GM12878 (cell line): ENCODE results near the gene SCARF1. TPM values are rescaled to one million over a fixed set of nuclear protein-coding genes. Genes with fewer than 3 reads are reported as not detected.

ENCODE experiments used
- ATF3 ChIP-seq: IDR thresholded peaks from 2 replicates; pipeline ENCODE4 v1.6.1; 2011; ENCODE audit warnings: low read depth, mild to moderate bottlenecking, low read length, moderate library complexity, borderline replicate concordance; ENCODE audit errors: extremely low read depth
- CUX1 ChIP-seq: IDR thresholded peaks from 2 replicates; pipeline ENCODE4 v1.6.1; 2012; ENCODE audit warnings: improper control_type of control experiment, low read depth, low read length; ENCODE audit not compliant: insufficient replicate concordance
- ETV6 ChIP-seq, 2 experiments: fragments of 450-650 bp in 1 of 2; IDR thresholded peaks in 1 of 2; conservative IDR thresholded peaks in 1 of 2; 2 replicates each; pipeline ENCODE4 v1.6.1; 2014; ENCODE audit warnings: antibody characterized with exemption in 1 of 2, borderline replicate concordance in 1 of 2, low read depth in 1 of 2, mild to moderate bottlenecking in 1 of 2, moderate library complexity in 1 of 2
- HCFC1 ChIP-seq: fragments of 150-350 bp; IDR thresholded peaks from 2 replicates; pipeline ENCODE4 v1.6.1; 2014; ENCODE audit warnings: low read length
- HDAC2 ChIP-seq: fragments of 200-600 bp; sonication (generic); IDR thresholded peaks from 2 replicates; pipeline ENCODE4 v1.6.1; 2017
- HDAC6 ChIP-seq: fragments of 200-600 bp; sonication (generic); IDR thresholded peaks from one replicate; pipeline ENCODE4 v1.8.0; 2017; ENCODE audit warnings: antibody characterized with exemption; ENCODE audit not compliant: unreplicated experiment
- JUND ChIP-seq: IDR thresholded peaks from 2 replicates; pipeline ENCODE4 v1.6.1; 2012; ENCODE audit warnings: low read depth, mild to moderate bottlenecking, low read length, improper control_type of control experiment, moderate library complexity
- NFIC ChIP-seq: IDR thresholded peaks from 2 replicates; pipeline ENCODE4 v1.6.1; 2012; ENCODE audit warnings: low read depth, mild to moderate bottlenecking, inconsistent platforms, low read length, moderate library complexity
- PAX5 ChIP-seq: IDR thresholded peaks from 2 replicates; pipeline ENCODE4 v1.6.1; 2011; ENCODE audit warnings: low read depth, low read length, borderline replicate concordance
- RAD21 ChIP-seq: IDR thresholded peaks from 2 replicates; pipeline ENCODE4 v1.6.1; 2011; ENCODE audit warnings: mild to moderate bottlenecking, low read depth, low read length, moderate library complexity; ENCODE audit not compliant: insufficient read depth
- REST ChIP-seq: IDR thresholded peaks from 2 replicates; pipeline ENCODE4 v1.6.1; 2012; ENCODE audit warnings: mild to moderate bottlenecking, low read depth, low read length
- SP1 ChIP-seq: IDR thresholded peaks from one replicate; pipeline ENCODE4 v1.6.1; 2011; ENCODE audit warnings: low read depth, low read length
- SREBF1 ChIP-seq: IDR thresholded peaks from 2 replicates; pipeline ENCODE4 v1.6.1; 2012; ENCODE audit warnings: mild to moderate bottlenecking, low read length
- STAT1 ChIP-seq: fragments of 450-650 bp; conservative IDR thresholded peaks from 2 replicates; pipeline ENCODE4 v1.6.1; 2014; ENCODE audit warnings: antibody characterized with exemption, mild to moderate bottlenecking
- ZBTB11 ChIP-seq: fragments of 450-650 bp; formaldehyde crosslinking; IDR thresholded peaks from 2 replicates; pipeline ENCODE4 v1.5.0; 2022; ENCODE audit warnings: mild to moderate bottlenecking, missing genetic modification characterization
- ZNF217 ChIP-seq: fragments of 450-650 bp; IDR thresholded peaks from 2 replicates; pipeline ENCODE4 v1.6.1; 2017; ENCODE audit warnings: antibody characterized with exemption, mild to moderate bottlenecking
- polyA plus RNA-seq, 11 experiments: library from polyadenylated mRNA; depleted of rRNA in 4 of 11; unstranded in 6 of 11; stranded (reverse) in 5 of 11; fragments of >200 nt; fragmentation: Nextera tagmentation in 4 of 11; fragmentation: Illumina TruSeq in 1 of 11; extraction: Ambion mirVana in 4 of 11; extraction: Trizol in 1 of 11; gene quantifications; 1 replicate in 1 of 11; 2 replicates in 10 of 11; pipeline versions ENCODE4 v1.2.1 to v1.2.3, GENCODE V29; 2011 to 2016; ENCODE audit warnings: inconsistent platforms in 2 of 11, missing spikeins in 2 of 11, low read depth in 1 of 11
- total RNA-seq, 4 experiments: library from RNA; depleted of rRNA in 3 of 4; stranded (reverse); fragments of >200 nt in 3 of 4; fragmentation: Illumina TruSeq in 1 of 4; extraction: Trizol in 1 of 4; gene quantifications; 2 replicates each; pipeline versions ENCODE4 v1.2.1 to v1.2.3, GENCODE V29; 2013 to 2021

The SCARF1 gene
- total and polyA plus RNA-seq, 10 of the 15 experiments (the other 5 are each of a cell fraction or from before 2014, with no cell fraction given): 0.10 to 1.7 (median 0.43) TPM

- no peak for TF ChIP-seq REST
- TF ChIP-seq ZBTB11 (CRISPR knock-in tag): no peak
- TF ChIP-seq PAX5: peak; percentile 93
- TF ChIP-seq HDAC6: no peak
- TF ChIP-seq NFIC: peak; percentile 74; the same call in 1 of the 2 replicates
- TF ChIP-seq ATF3: no peak
- TF ChIP-seq SP1: peak; percentile 86
- no peak for TF ChIP-seq HCFC1
- TF ChIP-seq CUX1: no peak
- no peak for TF ChIP-seq STAT1
- no peak for TF ChIP-seq JUND
- TF ChIP-seq ETV6 (conservative IDR thresholded peaks at IDR 0.05 in 1 of 2, IDR thresholded peaks at IDR 0.05 in 1 of 2; ENCODE audit: borderline replicate concordance in 1 of 2, low read depth in 1 of 2): 0 out of 4 replicates have a peak, but pooled peaks of 1 of the 2 experiments have one; percentile 36
- TF ChIP-seq SREBF1: no peak
- TF ChIP-seq HDAC2: no peak
- no peak for TF ChIP-seq ZNF217
- TF ChIP-seq RAD21: no peak
Observed at GRCh38 chr17:1592751-1593629, 52.5 kb downstream of the SCARF1 start (continued).
